SK-N-SH (cell line): Measurements from ENCODE around the gene ISL1. TPM values are rescaled to one million over a fixed set of nuclear protein-coding genes. Genes with fewer than 3 reads are reported as not detected.

ENCODE experiments used
- CTCF ChIA-PET: fragments of 300-600, 350-600 bp; formaldehyde crosslinking; extraction: SDS; loops from one replicate; lab custom pipeline; 2021; lab: Yijun Ruan, JAX
- POLR2A ChIA-PET: fragments of 350-600 bp; sonication (Branson Sonifier 250); formaldehyde crosslinking; extraction: SDS; loops from one replicate; lab custom pipeline; 2020; ENCODE audit warnings: antibody characterized with exemption, inconsistent platforms; lab: Yijun Ruan, JAX
- DNase-seq: peaks from one replicate; pipeline ENCODE4 v3.0.0; 2012
- H2AFZ ChIP-seq: fragments of 200-600 bp; sonication (generic); 2 replicates; pipeline ENCODE4 v1.8.1; 2016; ENCODE audit warnings: antibody characterized with exemption, mild to moderate bottlenecking, low read depth
- H3F3A ChIP-seq: fragments of 200-600 bp; sonication (generic); replicated peaks from 2 replicates; pipeline ENCODE3; 2016; ENCODE audit warnings: antibody characterized with exemption, mild to moderate bottlenecking; ENCODE audit not compliant: insufficient read depth
- H3K27ac ChIP-seq, 2 experiments: fragments of 200-500 bp in 1 of 2; fragments of 200-600 bp in 1 of 2; sonication (Bioruptor generic) in 1 of 2; sonication (generic), shearing (Covaris generic) in 1 of 2; 2 replicates each; pipeline versions ENCODE4 v1.5.1 to v1.6.1; 2014 to 2016; ENCODE audit warnings: low read depth in 2 of 2, inconsistent platforms in 1 of 2, low read length in 1 of 2, mild to moderate bottlenecking in 1 of 2, mixed read lengths in 1 of 2
- H3K27me3 ChIP-seq: fragments of 200-600 bp; sonication (generic), shearing (Covaris generic); 2 replicates; pipeline ENCODE4 v1.6.1; 2016; ENCODE audit warnings: mixed run types; ENCODE audit not compliant: insufficient read depth
- H3K36me3 ChIP-seq, 2 experiments: fragments of 200-500 bp in 1 of 2; fragments of 200-600 bp in 1 of 2; sonication (Bioruptor generic) in 1 of 2; sonication (generic) in 1 of 2; replicated peaks in 1 of 2; 2 replicates each; pipeline versions ENCODE3 to v1.5.1; 2014 to 2016; ENCODE audit warnings: low read length in 1 of 2, mild to moderate bottlenecking in 1 of 2; ENCODE audit not compliant: insufficient read depth in 2 of 2, control insufficient read depth in 1 of 2
- H3K4me1 ChIP-seq, 2 experiments: fragments of 200-500 bp in 1 of 2; fragments of 200-600 bp in 1 of 2; sonication (Bioruptor generic) in 1 of 2; sonication (generic), shearing (Covaris generic) in 1 of 2; 2 replicates each; pipeline versions ENCODE4 v1.5.1 to v1.6.1; 2014 to 2016; ENCODE audit warnings: low read depth in 1 of 2, low read length in 1 of 2, mixed run types in 1 of 2; ENCODE audit not compliant: insufficient read depth in 2 of 2, control insufficient read depth in 1 of 2
- H3K4me2 ChIP-seq: fragments of 200-600 bp; sonication (generic), shearing (Covaris generic); 2 replicates; pipeline ENCODE4 v1.6.1; 2017; ENCODE audit warnings: mixed run types
- H3K4me3 ChIP-seq, 2 experiments: fragments of 200-500 bp in 1 of 2; fragments of 200-600 bp in 1 of 2; sonication (Bioruptor generic) in 1 of 2; sonication (generic), shearing (Covaris generic) in 1 of 2; 2 replicates each; pipeline versions ENCODE4 v1.5.1 to v1.8.1; 2014 to 2016; ENCODE audit warnings: low read depth in 2 of 2, inconsistent platforms in 1 of 2, low read length in 1 of 2, mild to moderate bottlenecking in 1 of 2, mixed read lengths in 1 of 2, moderate library complexity in 1 of 2
- H3K79me2 ChIP-seq: fragments of 200-600 bp; sonication (generic); 2 replicates; pipeline ENCODE4 v1.8.1; 2017; ENCODE audit warnings: mild to moderate bottlenecking; ENCODE audit not compliant: insufficient read depth
- H3K9ac ChIP-seq: fragments of 200-600 bp; sonication (generic); 2 replicates; pipeline ENCODE4 v1.6.1; 2017; ENCODE audit warnings: mixed run types
- H3K9me2 ChIP-seq: fragments of 200-600 bp; sonication (generic); 2 replicates; pipeline ENCODE4 v1.6.1; 2017; ENCODE audit warnings: mixed run types
- H3K9me3 ChIP-seq: fragments of 200-600 bp; sonication (generic); 2 replicates; pipeline ENCODE4 v1.6.1; 2017; ENCODE audit warnings: mixed run types, mild to moderate bottlenecking, moderate library complexity
- H4K20me1 ChIP-seq: fragments of 200-600 bp; sonication (generic); 2 replicates; pipeline ENCODE4 v1.6.1; 2017; ENCODE audit warnings: mild to moderate bottlenecking, mixed run types; ENCODE audit not compliant: insufficient read depth
- ELF1 ChIP-seq: IDR thresholded peaks from 2 replicates; pipeline ENCODE4 v1.4.0; 2012
- EP300 ChIP-seq, 2 experiments: IDR thresholded peaks; 2 replicates each; pipeline versions ENCODE4 v1.4.0 to v1.6.1; 2012; ENCODE audit warnings: borderline replicate concordance in 1 of 2, low read depth in 1 of 2, low read length in 1 of 2
- EZH2phosphoT487 ChIP-seq: fragments of 200-600 bp; sonication (generic); IDR thresholded peaks from 2 replicates; pipeline ENCODE4 v1.6.1; 2017; ENCODE audit warnings: low read depth, mixed run types, mild to moderate bottlenecking, antibody characterized with exemption, moderate library complexity, borderline replicate concordance
- FOXJ3 ChIP-seq: sonication (generic); formaldehyde crosslinking; IDR thresholded peaks from 2 replicates; pipeline ENCODE4 v1.5.1; 2020; ENCODE audit warnings: mild to moderate bottlenecking, missing genetic modification reagents
- GABPA ChIP-seq: IDR thresholded peaks from 2 replicates; pipeline ENCODE4 v1.4.0; 2012; ENCODE audit warnings: low read depth, mild to moderate bottlenecking
- MEF2A ChIP-seq: IDR thresholded peaks from 2 replicates; pipeline ENCODE4 v1.4.0; 2012; ENCODE audit warnings: low read depth, borderline replicate concordance
- MXI1 ChIP-seq: IDR thresholded peaks from 2 replicates; pipeline ENCODE4 v1.6.1; 2012; ENCODE audit warnings: mild to moderate bottlenecking, low read depth, low read length, improper control_type of control experiment
- NFIC ChIP-seq: IDR thresholded peaks from 2 replicates; pipeline ENCODE4 v1.4.0; 2012; ENCODE audit warnings: borderline replicate concordance
- POLR2AphosphoS5 ChIP-seq: IDR thresholded peaks from 2 replicates; pipeline ENCODE4 v1.6.1; 2012; ENCODE audit warnings: low read depth, low read length
- RAD21 ChIP-seq: IDR thresholded peaks from 2 replicates; pipeline ENCODE4 v1.6.1; 2012; ENCODE audit warnings: mild to moderate bottlenecking, low read length
- TAF1 ChIP-seq: IDR thresholded peaks from 2 replicates; pipeline ENCODE4 v1.6.1; 2012; ENCODE audit warnings: low read depth, mild to moderate bottlenecking, low read length, moderate library complexity, borderline replicate concordance
- YY1 ChIP-seq: IDR thresholded peaks from 2 replicates; pipeline ENCODE4 v1.4.0; 2012; ENCODE audit warnings: low read depth, mild to moderate bottlenecking
- ZBTB33 ChIP-seq: IDR thresholded peaks from 2 replicates; pipeline ENCODE4 v1.4.0; 2012; ENCODE audit warnings: low read depth, borderline replicate concordance
- WGBS: methylation state at CpG from one replicate; pipeline ENCODE4 v1.1.6; 2017; ENCODE audit warnings: low lambda C conversion rate; 5-methylcytosine and 5-hydroxymethylcytosine counted together
- polyA plus RNA-seq, 3 experiments: library from polyadenylated mRNA; depleted of rRNA; stranded (reverse); fragments of >200 nt; gene quantifications; 2 replicates each; pipeline ENCODE4 v1.2.3, GENCODE V29; 2012
- TF ChIP-seq, protein P1 (sequence below): IDR thresholded peaks from 2 replicates; pipeline ENCODE4 v1.6.1; 2012; ENCODE audit warnings: mild to moderate bottlenecking, low read depth, low read length, moderate library complexity
- TF ChIP-seq, protein P2 (sequence below): IDR thresholded peaks from 2 replicates; pipeline ENCODE4 v1.4.0; 2012; ENCODE audit warnings: low read depth

ISL1 gene
- polyA plus RNA-seq, 1 of the 3 experiments (the other 2 are of a cell fraction): 15.2 TPM

DNA sequence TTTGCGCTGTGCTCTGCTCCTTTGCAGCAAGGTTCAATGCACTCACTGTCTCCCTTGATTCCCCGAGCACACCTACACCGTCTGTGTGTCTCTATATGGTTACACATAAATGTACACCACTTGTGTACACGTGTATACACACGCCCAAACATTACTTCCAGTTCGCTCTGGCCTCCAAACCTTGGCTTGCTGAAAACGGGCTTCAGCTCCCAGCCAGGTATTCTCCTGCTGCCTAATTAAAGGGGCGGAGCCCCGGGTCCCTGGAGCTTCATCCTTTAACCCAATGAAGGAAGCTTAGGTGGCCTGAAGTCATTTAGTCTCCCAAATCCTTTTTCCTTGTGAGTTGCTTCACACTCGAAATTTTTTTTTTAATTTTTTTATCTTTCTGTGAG is 4.6 kb downstream of the ISL1 start:
- Histone ChIP-seq H3K36me3 (peaks cover 0 to 48% of the 10 kb centered on the region in 2 experiments), H3K4me3 (peak overlapping the region; percentile 83 to 86), H4K20me1 (no peaks in the 10 kb centered on the region)
- peak; percentile 42; the same call in 1 of the 2 replicates for TF ChIP-seq MXI1
- no peak for TF ChIP-seq EP300 (IDR thresholded peaks at IDR 0.05; ENCODE audit: borderline replicate concordance in 1 of 2, low read depth in 1 of 2, low read length in 1 of 2)
- TF ChIP-seq, all 33 proteins: peak for 1
- Histone ChIP-seq H3K27me3 (no peaks in the 10 kb centered on the region), H3K79me2 (peaks cover 92% of the 10 kb centered on the region), H2AFZ (peak overlapping the region; percentile 48; the same call in 1 of the 2 replicates), H3K4me1 (peaks cover 4 to 13% of the 10 kb centered on the region in 2 experiments; a peak in 3 of 4 replicates), H3K4me2 (peak overlapping the region; percentile 85), H3K27ac (peak overlapping the region; percentile 88 to 100), H3F3A (peaks cover 13% of the 10 kb centered on the region), H3K9me2 (no peaks in the 10 kb centered on the region), H3K9me3 (no peaks in the 10 kb centered on the region), H3K9ac (peak overlapping the region; percentile 77)
- ChIA-PET CTCF (interaction anchor here (0.7 to 2.3 kb wide), 12 partner anchors 8 to 611 kb away, joined by 3 to 8 read pairs (median 3); no protein-coding TSS in a partner anchor), POLR2A (interaction anchor here (0.6 to 15.0 kb wide), 14 partner anchors 10 to 1271 kb away, joined by 3 to 437 read pairs (median 8); no protein-coding TSS in a partner anchor)
- 4% methylated on average over 10 of the region's 10 CpGs for WGBS
- DNase-seq: no peak

DNA sequence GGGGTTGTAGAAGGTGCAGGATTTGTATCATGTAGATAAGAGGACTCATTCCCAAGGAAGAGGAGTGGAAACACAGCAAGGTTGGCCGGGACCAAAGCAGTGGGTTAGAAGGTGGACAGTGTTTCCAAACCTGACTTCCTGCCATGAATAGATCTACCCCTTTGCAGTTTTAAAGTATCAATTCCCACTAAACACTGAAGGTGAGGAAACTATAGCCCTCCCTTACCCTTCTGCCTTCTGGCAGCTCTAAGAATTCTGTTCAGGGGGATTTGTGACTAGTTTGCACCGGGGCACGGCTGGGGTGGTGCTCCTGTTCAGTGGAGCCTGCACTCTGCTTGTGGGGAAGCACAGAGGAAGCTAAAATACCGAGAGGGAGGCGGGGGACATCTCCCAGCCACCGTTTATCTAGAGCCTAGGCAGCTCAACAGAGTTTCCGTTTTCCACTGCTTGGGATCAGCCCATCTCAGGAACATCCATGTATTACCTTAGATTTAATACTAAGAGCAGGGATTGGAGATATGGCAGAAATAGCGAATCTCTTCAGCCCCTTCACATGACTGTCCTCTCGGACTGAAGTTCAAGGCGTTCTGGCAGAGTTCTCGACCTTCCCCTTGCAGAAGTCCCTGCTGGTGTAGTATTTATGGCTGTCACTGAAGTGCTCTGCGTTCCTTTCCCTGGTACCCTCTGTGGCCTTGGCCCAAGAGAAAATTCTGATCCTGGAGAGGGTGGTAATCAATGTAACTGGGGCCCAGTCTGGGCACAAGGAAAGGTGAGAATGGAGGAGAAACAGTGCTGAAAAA is 5.4 kb downstream of the ISL1 start:
- CTCF ChIA-PET: interaction anchor here (0.7 to 2.3 kb wide), 11 partner anchors 9 to 610 kb away, joined by 3 to 8 read pairs (median 3); no protein-coding TSS in a partner anchor
- peak overlapping the region; percentile 77; the same call in 1 of the 2 replicates for H3K9ac ChIP-seq

More for the DNA sequence above, 5.4 kb downstream of the ISL1 start:
- H3K9me3 ChIP-seq: no peaks in the 10 kb centered on the region
- POLR2A ChIA-PET: interaction anchor here (0.6 to 15.0 kb wide), 13 partner anchors 11 to 1270 kb away, joined by 3 to 437 read pairs (median 8); no protein-coding TSS in a partner anchor
- no peaks in the 10 kb centered on the region for H3K27me3 ChIP-seq
- peaks cover 9 to 15% of the 10 kb centered on the region in 2 experiments; a peak in 3 of 4 replicates for H3K4me1 ChIP-seq
- peak overlapping the region; percentile 88 to 100 for H3K27ac ChIP-seq
- no peak for DNase-seq
- H3K4me2 ChIP-seq: peak overlapping the region; percentile 85
- H4K20me1 ChIP-seq: no peaks in the 10 kb centered on the region
- peak overlapping the region; percentile 83 to 86 for H3K4me3 ChIP-seq
- TF ChIP-seq, protein P1, sequence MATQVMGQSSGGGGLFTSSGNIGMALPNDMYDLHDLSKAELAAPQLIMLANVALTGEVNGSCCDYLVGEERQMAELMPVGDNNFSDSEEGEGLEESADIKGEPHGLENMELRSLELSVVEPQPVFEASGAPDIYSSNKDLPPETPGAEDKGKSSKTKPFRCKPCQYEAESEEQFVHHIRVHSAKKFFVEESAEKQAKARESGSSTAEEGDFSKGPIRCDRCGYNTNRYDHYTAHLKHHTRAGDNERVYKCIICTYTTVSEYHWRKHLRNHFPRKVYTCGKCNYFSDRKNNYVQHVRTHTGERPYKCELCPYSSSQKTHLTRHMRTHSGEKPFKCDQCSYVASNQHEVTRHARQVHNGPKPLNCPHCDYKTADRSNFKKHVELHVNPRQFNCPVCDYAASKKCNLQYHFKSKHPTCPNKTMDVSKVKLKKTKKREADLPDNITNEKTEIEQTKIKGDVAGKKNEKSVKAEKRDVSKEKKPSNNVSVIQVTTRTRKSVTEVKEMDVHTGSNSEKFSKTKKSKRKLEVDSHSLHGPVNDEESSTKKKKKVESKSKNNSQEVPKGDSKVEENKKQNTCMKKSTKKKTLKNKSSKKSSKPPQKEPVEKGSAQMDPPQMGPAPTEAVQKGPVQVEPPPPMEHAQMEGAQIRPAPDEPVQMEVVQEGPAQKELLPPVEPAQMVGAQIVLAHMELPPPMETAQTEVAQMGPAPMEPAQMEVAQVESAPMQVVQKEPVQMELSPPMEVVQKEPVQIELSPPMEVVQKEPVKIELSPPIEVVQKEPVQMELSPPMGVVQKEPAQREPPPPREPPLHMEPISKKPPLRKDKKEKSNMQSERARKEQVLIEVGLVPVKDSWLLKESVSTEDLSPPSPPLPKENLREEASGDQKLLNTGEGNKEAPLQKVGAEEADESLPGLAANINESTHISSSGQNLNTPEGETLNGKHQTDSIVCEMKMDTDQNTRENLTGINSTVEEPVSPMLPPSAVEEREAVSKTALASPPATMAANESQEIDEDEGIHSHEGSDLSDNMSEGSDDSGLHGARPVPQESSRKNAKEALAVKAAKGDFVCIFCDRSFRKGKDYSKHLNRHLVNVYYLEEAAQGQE: no peak
- TF ChIP-seq, protein P2, sequence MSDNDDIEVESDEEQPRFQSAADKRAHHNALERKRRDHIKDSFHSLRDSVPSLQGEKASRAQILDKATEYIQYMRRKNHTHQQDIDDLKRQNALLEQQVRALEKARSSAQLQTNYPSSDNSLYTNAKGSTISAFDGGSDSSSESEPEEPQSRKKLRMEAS: no peak; the same call in 1 of the 2 replicates
- TF ChIP-seq ZBTB33: no peak
- no peak for TF ChIP-seq YY1
- no peak for TF ChIP-seq EZH2phosphoT487
- no peak for TF ChIP-seq ELF1
- no peak for TF ChIP-seq TAF1
- TF ChIP-seq NFIC: no peak
- no peak for TF ChIP-seq MXI1
- TF ChIP-seq POLR2AphosphoS5: no peak
- TF ChIP-seq FOXJ3 (CRISPR knock-in tag): no peak
- no peak for TF ChIP-seq RAD21
- TF ChIP-seq GABPA: no peak
- no peak for TF ChIP-seq MEF2A
- TF ChIP-seq, all 33 proteins: peak for 0
- Histone ChIP-seq H3K9me2 (no peaks in the 10 kb centered on the region), H2AFZ (peak overlapping the region; percentile 49; the same call in 1 of the 2 replicates), H3K79me2 (peaks cover 95% of the 10 kb centered on the region), H3F3A (peaks cover 13% of the 10 kb centered on the region), H3K36me3 (peaks cover 6 to 56% of the 10 kb centered on the region in 2 experiments)
- WGBS: 5% methylated on average over 8 of the region's 12 CpGs
